Measurements from ENCODE around the gene BDNF. TPM values are rescaled to one million over a fixed set of nuclear protein-coding genes. Genes with fewer than 3 reads are reported as not detected.

Gene BDNF
- total and polyA plus RNA-seq, 2 of the 8 experiments (the other 6 are each of a cell fraction or from before 2014, with no cell fraction given): 2.4 to 5.4 TPM

GRCh38 chr11:27718346-27718862 lies 18.1 kb upstream of the BDNF start (continued):
- TF ChIP-seq EGR1 (IDR thresholded peaks at IDR 0.05; ENCODE audit: borderline replicate concordance, low read depth, low read length) (no peak), CHD7 (IDR thresholded peaks at IDR 0.05; ENCODE audit: insufficient replicate concordance, low read length) (no peak), KDM4A (IDR thresholded peaks at IDR 0.05; ENCODE audit: low read depth, low read length, severe bottlenecking) (peak; percentile 4), KDM1A (IDR thresholded peaks at IDR 0.05; ENCODE audit: borderline replicate concordance, low read length) (no peak), RAD21 (IDR thresholded peaks at IDR 0.05 in 1 of 2, conservative IDR thresholded peaks at IDR 0.05 in 1 of 2; ENCODE audit: low read depth in 2 of 2, low read length in 2 of 2) (no peak; a peak in 1 of 4 replicates), MAX (IDR thresholded peaks at IDR 0.05) (peak; percentile 59; the same call in 1 of the 2 replicates), RBBP5 (IDR thresholded peaks at IDR 0.05; ENCODE audit: borderline replicate concordance, low read depth, low read length) (0 out of 2 replicates have a peak, but pooled peaks have one; percentile 17), CBX8 (IDR thresholded peaks at IDR 0.05; ENCODE audit: borderline replicate concordance, low read depth, low read length) (no peak), TEAD4 (IDR thresholded peaks at IDR 0.05; ENCODE audit: low read depth, low read length) (no peak), RNF2 (IDR thresholded peaks at IDR 0.05; ENCODE audit: borderline replicate concordance, low read depth, low read length, missing control alignments, poor library complexity, severe bottlenecking) (no peak)
